Right renal pelvis (tissue), 4 donors: ENCODE data around the gene CHCHD3. TPM values are rescaled to one million over a fixed set of nuclear protein-coding genes. Genes with fewer than 3 reads are reported as not detected.

ENCODE experiments used
- DNase-seq, 4 donors: peaks; one replicate each; pipeline ENCODE4 v3.0.0-alpha.2; 2013; ENCODE audit warnings: low read depth in 4 of 4, low spot score in 3 of 4, missing footprints in 1 of 4
- polyA plus RNA-seq, 4 donors: library from polyadenylated mRNA; unstranded; fragments of 120-200 nt; gene quantifications; one replicate each; pipeline ENCODE4 v1.2.1, GENCODE V29; 2013; ENCODE audit not compliant: insufficient read length in 4 of 4

Gene CHCHD3
- polyA plus RNA-seq, 4 donors = 80.8 to 93.4 (median 87.9) TPM

GRCh38 chr7:132756484-132756990, 325.4 kb downstream of the CHCHD3 start:
- DNase-seq = no peak

- DNase-seq = no peak
Observed at GRCh38 chr7:132755538-132756483, 326.1 kb downstream of the CHCHD3 start.

- DNase-seq = no peak
Observed at GRCh38 chr7:132752431-132752830, 329.5 kb downstream of the CHCHD3 start.

- no peak for DNase-seq
Observed at GRCh38 chr7:132751244-132751647, 330.6 kb downstream of the CHCHD3 start.

GRCh38 chr7:132750530-132751217, 331.2 kb downstream of the CHCHD3 start:
- peak in 1 of 4 donors; percentile 12 for DNase-seq

GRCh38 chr7:132750096-132750495, 331.8 kb downstream of the CHCHD3 start:
- no peak for DNase-seq

GRCh38 chr7:132745510-132745909, 336.4 kb downstream of the CHCHD3 start:
- no peak for DNase-seq

GRCh38 chr7:132743974-132744373, 337.9 kb downstream of the CHCHD3 start:
- DNase-seq = no peak

GRCh38 chr7:132742189-132742612, 339.7 kb downstream of the CHCHD3 start:
- DNase-seq = no peak

GRCh38 chr7:132740176-132740575, 341.7 kb downstream of the CHCHD3 start:
- DNase-seq = no peak

GRCh38 chr7:132739271-132739955, 342.5 kb downstream of the CHCHD3 start:
- no peak for DNase-seq

GRCh38 chr7:132738254-132738653, 343.6 kb downstream of the CHCHD3 start:
- DNase-seq = no peak

- DNase-seq = peak in 1 of 4 donors; percentile 53
Observed at GRCh38 chr7:132735476-132735875, 346.4 kb downstream of the CHCHD3 start.

Other genes starting within 250 kb of the CHCHD3 start
- gene EXOC4, start 171.0 kb upstream of the CHCHD3 start, polyA plus RNA-seq = 10 to 100 TPM; 66.9 to 71.9 (median 69.9) TPM